ENCODE data around the gene ADAM15. TPM values are rescaled to one million over a fixed set of nuclear protein-coding genes. Genes with fewer than 3 reads are reported as not detected.

The ADAM15 gene
- total RNA-seq, 2 experiments from 2014 or later: 17.2 to 20.1 TPM

GRCh38 chr1:155040358-155041093 is 10.6 kb upstream of the ADAM15 start:
- Histone ChIP-seq H3K9me3 (ENCODE audit: control insufficient read depth in 1 of 2, insufficient read depth in 1 of 2, low read length in 2 of 2) (no peaks in the 10 kb centered on the region), H3K27ac (ENCODE audit: low read depth in 1 of 2, low read length in 2 of 2) (no peak overlapping the region), H3K36me3 (ENCODE audit: insufficient read depth, low read length) (no peaks in the 10 kb centered on the region), H3K27me3 (ENCODE audit: control insufficient read depth in 1 of 2, insufficient read depth in 2 of 2, low read length in 2 of 2) (no peaks in the 10 kb centered on the region), H3K4me1 (ENCODE audit: insufficient read depth, low read length) (peaks cover 4% of the 10 kb centered on the region), H3K4me3 (ENCODE audit: low read length) (no peak overlapping the region)
- H3K9me3 Mint-ChIP-seq: no peaks in the 10 kb centered on the region
- intact Hi-C loops (cut with DNase I, micrococcal nuclease): no loop called here
- DNase-seq (no peak), ATAC-seq (ENCODE audit: poor library complexity) (no peak)
- H3K36me3 Mint-ChIP-seq (ENCODE audit: low read depth): no peaks in the 10 kb centered on the region
- POLR2A ChIA-PET: no interaction called here
- CTCF ChIA-PET: interaction anchor here (2.4 kb wide), 1 partner anchor 21 kb away, joined by 8 read pairs; no protein-coding TSS in a partner anchor
- no peak overlapping the region for H3K27ac Mint-ChIP-seq
- H3K4me3 Mint-ChIP-seq: no peak overlapping the region
- peaks cover 9% of the 10 kb centered on the region for H3K4me1 Mint-ChIP-seq (ENCODE audit: low read depth)
- no peaks in the 10 kb centered on the region for H3K27me3 Mint-ChIP-seq
- no peak for TF ChIP-seq CTCF (IDR thresholded peaks at IDR 0.05)

GRCh38 chr1:155042789-155043188 is 8.3 kb upstream of the ADAM15 start:
- H3K27me3 ChIP-seq (ENCODE audit: control insufficient read depth in 1 of 2, insufficient read depth in 2 of 2, low read length in 2 of 2): no peaks in the 10 kb centered on the region
- no peak overlapping the region for H3K4me3 ChIP-seq (ENCODE audit: low read length)
- Mint-ChIP-seq H3K4me3 (no peak overlapping the region), H3K27ac (no peak overlapping the region), H3K36me3 (ENCODE audit: low read depth) (no peaks in the 10 kb centered on the region), H3K4me1 (ENCODE audit: low read depth) (peaks cover 9% of the 10 kb centered on the region), H3K9me3 (no peaks in the 10 kb centered on the region), H3K27me3 (no peaks in the 10 kb centered on the region)
- ATAC-seq (ENCODE audit: poor library complexity): no peak
- no peak for TF ChIP-seq CTCF (IDR thresholded peaks at IDR 0.05)
- CTCF ChIA-PET: interaction anchor here (2.4 to 3.5 kb wide), 2 partner anchors 19 to 26 kb away, joined by 8 to 15 read pairs; no protein-coding TSS in a partner anchor
- POLR2A ChIA-PET: no interaction called here
- H3K36me3 ChIP-seq (ENCODE audit: insufficient read depth, low read length): no peaks in the 10 kb centered on the region
- H3K4me1 ChIP-seq (ENCODE audit: insufficient read depth, low read length): peaks cover 4% of the 10 kb centered on the region
- no peak overlapping the region for H3K27ac ChIP-seq (ENCODE audit: low read depth in 1 of 2, low read length in 2 of 2)
- no peak for DNase-seq
- intact Hi-C loops (cut with DNase I, micrococcal nuclease): no loop called here
- H3K9me3 ChIP-seq (ENCODE audit: control insufficient read depth in 1 of 2, insufficient read depth in 1 of 2, low read length in 2 of 2): no peaks in the 10 kb centered on the region

GRCh38 chr1:155043301-155043702 is 7.8 kb upstream of the ADAM15 start:
- no peak for DNase-seq
- Histone ChIP-seq H3K4me3 (ENCODE audit: low read length) (no peak overlapping the region), H3K27me3 (ENCODE audit: control insufficient read depth in 1 of 2, insufficient read depth in 2 of 2, low read length in 2 of 2) (no peaks in the 10 kb centered on the region), H3K4me1 (ENCODE audit: insufficient read depth, low read length) (peaks cover 4% of the 10 kb centered on the region), H3K36me3 (ENCODE audit: insufficient read depth, low read length) (no peaks in the 10 kb centered on the region), H3K9me3 (ENCODE audit: control insufficient read depth in 1 of 2, insufficient read depth in 1 of 2, low read length in 2 of 2) (no peaks in the 10 kb centered on the region), H3K27ac (ENCODE audit: low read depth in 1 of 2, low read length in 2 of 2) (no peak overlapping the region)
- peaks cover 9% of the 10 kb centered on the region for H3K4me1 Mint-ChIP-seq (ENCODE audit: low read depth)
- no peak overlapping the region for H3K27ac Mint-ChIP-seq
- H3K36me3 Mint-ChIP-seq (ENCODE audit: low read depth): no peaks in the 10 kb centered on the region
- H3K4me3 Mint-ChIP-seq: no peak overlapping the region
- no peaks in the 10 kb centered on the region for H3K27me3 Mint-ChIP-seq
- intact Hi-C loops (cut with DNase I, micrococcal nuclease): no loop called here
- ChIA-PET POLR2A (interaction anchor here (0.6 to 1.2 kb wide), 2 partner anchors 88 to 544 kb away, joined by 3 read pairs; no protein-coding TSS in a partner anchor), CTCF (interaction anchor here (1.5 to 3.5 kb wide), 4 partner anchors 18 to 42 kb away, joined by 3 to 38 read pairs (median 13); partner anchors contain the start of gene EFNA4)
- no peaks in the 10 kb centered on the region for H3K9me3 Mint-ChIP-seq
- ATAC-seq (ENCODE audit: poor library complexity): no peak
- no peak for TF ChIP-seq CTCF (IDR thresholded peaks at IDR 0.05)

Measured in CD4-positive, alpha-beta T cell (primary cell).